Mucosa of descending colon (tissue), 3 donors: Measurements from ENCODE around the gene TSPAN4. TPM values are rescaled to one million over a fixed set of nuclear protein-coding genes. Genes with fewer than 3 reads are reported as not detected.

ENCODE experiments used
- ATAC-seq: fragments of 200-7000 bp; cut with Tn5 transposase; one replicate; pipeline ENCODE4 v1.9.1; 2020; ENCODE audit warnings: mild to moderate bottlenecking, moderate library complexity
- DNase-seq, 3 donors: peaks; one replicate each; pipeline ENCODE4 v3.0.0-alpha.2; 2020
- H3K36me3 ChIP-seq: fragments of 200-600 bp; one replicate; pipeline ENCODE4 v1.8.0; 2021; ENCODE audit warnings: low read depth, mild to moderate bottlenecking
- H3K4me1 ChIP-seq: fragments of 200-600 bp; one replicate; pipeline ENCODE4 v1.8.0; 2021; ENCODE audit warnings: low read depth, mild to moderate bottlenecking
- H3K4me3 ChIP-seq: fragments of 200-600 bp; one replicate; pipeline ENCODE4 v1.8.0; 2021; ENCODE audit warnings: mild to moderate bottlenecking
- H3K9me3 ChIP-seq: fragments of 200-600 bp; one replicate; pipeline ENCODE4 v1.8.0; 2021; ENCODE audit warnings: mild to moderate bottlenecking
- CTCF ChIP-seq: fragments of 200-600 bp; IDR thresholded peaks from one replicate; pipeline ENCODE4 v1.8.0; 2022; ENCODE audit warnings: antibody characterized with exemption, mild to moderate bottlenecking
- intact Hi-C, 2 donors: fragments of 100-400 bp; cut with DNase I in 1 of 2; cut with micrococcal nuclease in 1 of 2; formaldehyde crosslinking; loops; one replicate each; pipeline versions ENCODE4 v1.11.0 to v1.11.1; 2022; cut with DNase I, micrococcal nuclease
- total RNA-seq, 3 donors: library from RNA; stranded (reverse); fragmentation: NEBNext Ultra II Directional in 2 of 3; extraction: Animal tissue kit (Norgen Biotek cat#: 25700) in 2 of 3; gene quantifications; one replicate each; pipeline versions ENCODE4 v1.2.1 to v1.2.4, GENCODE V29; 2021 to 2023
- donor health status: DM: no; HTN: no; CAD: no; lungs with moderate emphysema.
- donor health status: DM: no; HTN: no; CAD: no.
- donor health status: DM: no; HTN: yes; CAD: no.

Gene TSPAN4
- total RNA-seq, 3 donors from 2014 or later: 9.2 to 42.4 (median 24.7) TPM

- no peak for DNase-seq
- no peaks in the 10 kb centered on the region for H3K9me3 ChIP-seq
- ATAC-seq: no peak
- TF ChIP-seq CTCF: no peak
- H3K4me3 ChIP-seq: no peak overlapping the region
- intact Hi-C loops: no loop called here
- no peaks in the 10 kb centered on the region for H3K4me1 ChIP-seq
- H3K36me3 ChIP-seq: no peaks in the 10 kb centered on the region
These were observed 25.7 kb downstream of the TSPAN4 start for GRCh38 chr11:868394-868793.

DNA sequence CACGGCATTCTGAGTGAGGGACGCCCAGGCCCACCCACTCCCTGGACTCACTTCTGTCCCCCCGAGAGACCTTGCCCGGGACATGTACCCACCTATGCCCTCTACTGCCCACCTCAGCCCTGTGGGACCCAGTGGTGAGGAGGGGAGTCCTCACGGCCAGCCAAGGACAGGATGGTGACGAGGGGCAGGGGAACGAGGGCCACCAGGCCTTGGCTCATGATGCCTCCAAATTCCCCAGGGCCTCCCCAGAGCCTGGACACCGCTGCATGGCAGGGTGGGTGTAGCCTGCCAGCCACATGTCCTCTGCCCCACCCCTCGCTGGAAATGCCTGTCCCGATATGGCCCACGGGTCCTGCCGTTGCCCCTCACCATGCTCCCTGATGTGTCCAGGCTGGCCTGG lies 26.1 kb downstream of the TSPAN4 start:
- Histone ChIP-seq H3K36me3 (no peaks in the 10 kb centered on the region), H3K4me1 (no peaks in the 10 kb centered on the region), H3K9me3 (no peaks in the 10 kb centered on the region), H3K4me3 (no peak overlapping the region)
- intact Hi-C loops: no loop called here
- no peak for TF ChIP-seq CTCF
- DNase-seq (no peak), ATAC-seq (no peak)

- no peak for DNase-seq
- no peaks in the 10 kb centered on the region for H3K9me3 ChIP-seq
- intact Hi-C loops: no loop called here
- no peak overlapping the region for H3K4me3 ChIP-seq
- no peaks in the 10 kb centered on the region for H3K4me1 ChIP-seq
- H3K36me3 ChIP-seq: no peaks in the 10 kb centered on the region
- ATAC-seq: no peak
- no peak for TF ChIP-seq CTCF
These were observed 26.9 kb downstream of the TSPAN4 start for GRCh38 chr11:869399-870126.

DNA sequence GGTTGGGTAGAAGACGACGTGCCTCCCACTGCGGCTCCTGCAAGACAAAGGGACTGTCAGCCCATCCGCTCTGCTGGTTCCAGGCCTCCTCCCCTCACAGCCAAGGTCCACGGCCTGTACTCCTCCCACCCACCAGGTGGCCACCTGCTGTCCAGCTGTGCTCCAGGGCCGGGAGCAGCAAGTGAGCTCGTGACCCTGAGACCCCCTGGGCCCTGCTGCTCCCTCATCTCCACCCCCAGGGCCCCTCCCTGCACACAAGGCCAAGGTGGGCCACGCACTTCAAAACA lies 27.4 kb downstream of the TSPAN4 start:
- TF ChIP-seq CTCF: no peak
- DNase-seq (no peak), ATAC-seq (no peak)
- no peak overlapping the region for H3K4me3 ChIP-seq
- no peaks in the 10 kb centered on the region for H3K36me3 ChIP-seq
- no peaks in the 10 kb centered on the region for H3K9me3 ChIP-seq
- no peaks in the 10 kb centered on the region for H3K4me1 ChIP-seq
- intact Hi-C loops: no loop called here

- Histone ChIP-seq H3K4me1 (no peaks in the 10 kb centered on the region), H3K9me3 (no peaks in the 10 kb centered on the region), H3K36me3 (no peaks in the 10 kb centered on the region), H3K4me3 (no peak overlapping the region)
- intact Hi-C loops: no loop called here
- no peak for TF ChIP-seq CTCF
- DNase-seq (no peak), ATAC-seq (no peak)
These were observed 27.8 kb downstream of the TSPAN4 start for GRCh38 chr11:870418-870817.

- no peak for TF ChIP-seq CTCF
- intact Hi-C loops: no loop called here
- Histone ChIP-seq H3K9me3 (no peaks in the 10 kb centered on the region), H3K4me1 (no peaks in the 10 kb centered on the region), H3K36me3 (no peaks in the 10 kb centered on the region), H3K4me3 (no peak overlapping the region)
- ATAC-seq: no peak
- DNase-seq: no peak
These were observed 28.8 kb downstream of the TSPAN4 start for GRCh38 chr11:871472-871871.
